NOMO-1 (cell line): ENCODE results near the gene SLC25A42.

Experiments
- DNase-seq, 2 experiments: peaks; one replicate each; lab custom pipeline; 2025; ENCODE audit not compliant: unreplicated experiment in 2 of 2; lab: John Stamatoyannopoulos, UW

SLC25A42 gene

GRCh38 chr19:19155495-19156219 is 91.9 kb downstream of the SLC25A42 start:
- no peak for DNase-seq

DNA sequence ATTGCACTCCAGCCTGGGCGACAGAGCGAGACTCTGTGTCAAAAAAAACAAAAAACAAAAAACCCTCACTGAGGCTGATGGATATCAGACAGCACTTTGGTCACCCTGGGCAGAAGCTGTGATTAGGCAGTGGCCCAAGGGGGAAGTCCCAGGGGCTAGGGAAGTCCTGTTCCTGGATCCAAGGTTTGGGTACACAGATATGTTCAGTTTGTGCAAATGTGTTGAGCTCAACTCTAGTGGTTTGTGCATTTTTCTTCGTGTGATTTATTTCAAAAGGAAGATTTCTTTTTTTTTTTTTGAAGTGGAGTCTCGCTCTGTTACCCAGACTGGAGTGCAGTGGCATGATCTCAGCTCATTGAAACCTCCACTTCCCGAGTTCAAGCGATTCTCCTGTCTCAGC is 94.0 kb downstream of the SLC25A42 start:
- DNase-seq, result no peak

- no peak for DNase-seq
Measured at GRCh38 chr19:19159534-19159933, 95.7 kb downstream of the SLC25A42 start.

GRCh38 chr19:19160461-19161035 is 96.8 kb downstream of the SLC25A42 start:
- DNase-seq, result peak; percentile 11 to 22

- DNase-seq, result no peak
Measured at GRCh38 chr19:19162495-19162894, 98.7 kb downstream of the SLC25A42 start.
